Right ventricle myocardium superior (tissue), 1 donor: ENCODE data around the gene UBAC2. TPM values are rescaled to one million over a fixed set of nuclear protein-coding genes. Genes with fewer than 3 reads are reported as not detected.
A peak's percentile ranks its signal among the peaks of the same experiment; 100 is the strongest.
"Not testable (repeated sequence)": the region's sequence is repeated elsewhere in the genome, so short reads cannot be mapped to it uniquely, and the experiment has no call there.

ENCODE experiments used
- ATAC-seq: fragments of 200-7000 bp; cut with Tn5 transposase; one replicate; pipeline ENCODE4 v1.9.1; 2020; ENCODE audit warnings: mild to moderate bottlenecking; ENCODE audit not compliant: poor library complexity
- DNase-seq: peaks from one replicate; pipeline ENCODE4 v3.0.0-alpha.2; 2020
- intact Hi-C: fragments of 100-400 bp; cut with DNase I; formaldehyde crosslinking; loops from one replicate; pipeline ENCODE4 v1.11.2; 2022
- total RNA-seq: library from RNA; stranded (reverse); fragmentation: NEBNext Ultra II Directional; extraction: Animal tissue kit (Norgen Biotek cat#: 25700); gene quantifications from one replicate; pipeline ENCODE4 v1.2.1, GENCODE V29; 2021
- donor health status: DM: no; HTN: yes; CAD: no; lungs with severe emphysema.

Gene UBAC2
- total RNA-seq, 1 donor from 2014 or later: 35.4 TPM

DNA sequence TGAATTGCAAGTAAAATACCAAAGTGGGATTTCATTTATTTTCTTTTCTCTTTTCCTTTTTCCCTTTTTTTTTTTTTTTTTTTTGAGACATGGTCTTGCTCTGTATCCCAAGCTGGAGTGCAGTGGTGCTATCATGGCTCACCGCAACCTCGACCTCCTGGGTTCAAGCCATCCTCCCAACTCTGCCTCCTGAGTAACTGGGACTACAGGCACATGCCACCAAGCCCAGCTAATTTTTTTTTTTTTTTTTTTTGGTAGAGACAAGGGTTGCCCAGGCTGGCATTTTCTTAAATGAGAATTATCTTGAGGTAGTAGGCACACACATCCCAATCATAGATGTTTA, 175.1 kb downstream of the UBAC2 start:
- ATAC-seq (no peak), DNase-seq (no peak)
- intact Hi-C loops: no loop called here

DNA sequence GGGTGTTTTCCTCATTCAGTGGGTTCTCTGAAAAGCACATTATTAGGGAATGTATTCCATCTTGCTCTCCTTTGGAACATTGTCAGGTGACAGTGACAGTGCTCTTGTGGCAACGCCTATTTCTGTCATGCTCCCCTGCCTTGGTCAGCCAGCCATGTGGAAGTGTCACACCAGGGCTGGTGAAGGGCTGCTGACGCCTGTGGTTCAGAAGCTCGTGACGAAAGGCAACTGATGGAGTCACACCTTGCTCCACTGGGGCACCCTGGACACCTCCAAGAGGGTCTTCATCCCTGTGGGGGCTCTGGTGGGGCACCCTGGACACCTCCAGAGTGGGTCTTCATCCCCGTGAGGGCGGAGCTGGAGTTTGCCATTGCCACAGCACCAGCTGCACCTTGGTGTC, 175.5 kb downstream of the UBAC2 start:
- no peak for ATAC-seq
- intact Hi-C loops: no loop called here
- DNase-seq: no peak

DNA sequence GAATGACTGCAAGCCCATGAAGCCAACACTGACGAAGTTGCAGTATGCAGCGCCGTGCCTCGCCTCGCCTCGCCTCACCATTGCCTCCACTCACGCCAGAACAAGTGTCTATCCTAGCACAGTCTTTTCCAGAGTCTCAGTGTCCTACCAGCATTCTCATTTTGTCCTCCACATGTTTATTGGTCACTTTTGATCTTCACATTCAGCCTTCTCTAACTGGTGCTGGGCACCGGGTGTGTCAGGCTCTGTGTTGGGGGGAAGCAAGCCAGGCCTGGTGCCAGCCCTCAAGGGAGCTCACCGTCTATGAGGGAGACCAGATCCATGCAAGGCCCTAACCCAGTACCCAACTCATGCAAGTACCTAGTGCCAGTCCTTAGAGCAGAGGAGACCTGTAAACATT, 176.3 kb downstream of the UBAC2 start:
- no peak for ATAC-seq

DNA sequence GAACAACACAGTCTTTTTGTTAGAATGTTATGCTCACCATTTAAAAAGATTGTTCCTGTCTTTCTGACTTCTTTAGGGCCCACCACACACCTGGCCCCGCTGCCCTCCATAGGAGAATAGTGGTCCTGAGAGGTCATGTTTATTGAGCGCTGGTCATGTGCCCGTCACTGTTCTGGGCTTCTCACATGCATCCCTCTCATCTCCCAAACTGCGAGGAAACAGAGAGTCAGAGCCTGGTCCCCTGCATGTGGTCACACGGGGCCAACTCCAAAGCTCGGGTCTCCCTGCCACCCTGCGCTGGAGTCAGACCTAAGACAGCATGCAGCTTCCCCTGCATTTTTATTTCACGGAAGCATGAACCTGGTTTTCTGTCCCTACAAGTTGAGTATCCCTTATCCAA, 177.0 kb downstream of the UBAC2 start:
- intact Hi-C loops: no loop called here
- no peak for ATAC-seq

More for the DNA sequence above, 176.3 kb downstream of the UBAC2 start:
- DNase-seq: no peak
- intact Hi-C loops: no loop called here

DNA sequence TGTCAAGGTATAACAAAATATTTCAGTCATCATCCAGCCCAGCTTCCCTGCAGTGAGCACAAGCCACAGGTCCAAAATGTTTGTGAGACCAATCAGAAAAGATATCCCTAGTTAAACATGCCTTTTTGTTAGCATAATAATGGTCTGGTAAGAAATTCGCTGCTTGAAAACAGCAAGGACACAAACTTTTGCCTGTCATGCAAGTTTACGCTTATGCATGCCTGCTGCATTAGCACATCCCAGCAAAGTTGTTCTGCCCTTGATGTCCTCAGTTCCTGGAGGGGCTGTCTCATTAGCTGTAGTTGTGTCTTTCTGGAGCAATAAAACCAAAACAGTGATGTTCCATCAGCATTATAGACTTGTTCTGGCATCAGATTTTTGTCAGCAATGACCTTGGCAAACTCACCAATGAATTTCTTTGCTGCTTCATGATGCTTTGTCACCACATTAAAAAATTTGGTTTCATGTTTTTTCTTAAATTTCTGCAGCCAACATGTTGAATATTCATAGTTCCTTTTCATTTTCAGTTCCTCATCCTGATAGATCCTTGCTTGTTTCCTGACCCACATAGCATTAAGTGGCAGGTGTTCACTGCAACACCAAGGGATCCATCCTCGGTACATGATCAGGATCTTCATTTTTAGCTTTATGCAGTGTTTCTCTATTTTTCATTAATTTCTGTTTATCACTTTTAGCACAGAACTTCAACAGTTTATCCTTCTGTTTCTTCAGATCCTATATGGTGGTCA, 178.5 kb downstream of the UBAC2 start:
- intact Hi-C loops: no loop called here
- DNase-seq (no peak), ATAC-seq (no peak)

More for the DNA sequence above, 177.0 kb downstream of the UBAC2 start:
- no peak for DNase-seq

DNA sequence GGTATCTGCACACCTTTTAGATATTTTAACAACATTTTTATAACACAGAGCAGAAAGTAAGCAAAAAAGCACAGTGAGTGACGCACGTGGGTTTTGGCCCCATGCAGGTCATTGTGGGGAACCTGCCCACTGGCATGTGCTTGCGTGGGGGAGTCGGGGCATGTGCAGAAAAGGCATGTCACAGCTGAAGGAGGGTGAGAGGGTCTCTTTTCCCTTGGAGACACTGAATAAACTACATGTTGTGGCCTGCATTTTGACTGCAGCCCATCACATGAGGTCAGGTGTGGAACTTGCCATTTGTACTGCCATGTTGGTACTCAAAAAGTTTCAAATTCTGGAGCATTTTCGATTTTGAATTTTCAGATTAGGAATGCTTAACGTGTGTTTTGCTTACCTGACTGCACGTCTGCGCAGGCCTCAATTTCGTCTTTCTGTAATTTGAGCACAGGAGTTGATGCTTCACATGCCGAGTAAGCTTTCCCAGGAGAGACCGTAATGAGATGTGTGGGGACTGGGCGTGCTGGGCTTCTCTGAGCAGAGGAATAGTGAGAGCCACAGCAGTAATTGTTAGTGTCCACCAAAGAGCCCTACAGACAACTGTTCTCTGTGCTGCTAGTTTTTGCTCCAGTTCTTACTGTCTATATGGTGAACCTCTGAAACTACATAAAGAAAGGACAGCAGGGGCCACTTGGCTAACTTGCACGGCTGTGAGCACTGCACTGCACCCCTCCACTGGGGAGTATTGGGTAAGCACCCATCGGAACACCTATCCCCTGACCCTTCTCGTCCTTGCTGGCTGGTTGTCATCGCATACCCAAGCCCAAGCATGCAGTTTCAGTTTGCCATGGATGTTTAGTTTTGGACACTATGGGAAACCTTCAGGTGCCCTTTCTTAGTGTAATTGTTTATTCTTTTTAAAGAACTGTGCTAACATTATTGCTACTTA, 179.5 kb downstream of the UBAC2 start:
- intact Hi-C loops: no loop called here
- no peak for ATAC-seq
- DNase-seq: no peak

DNA sequence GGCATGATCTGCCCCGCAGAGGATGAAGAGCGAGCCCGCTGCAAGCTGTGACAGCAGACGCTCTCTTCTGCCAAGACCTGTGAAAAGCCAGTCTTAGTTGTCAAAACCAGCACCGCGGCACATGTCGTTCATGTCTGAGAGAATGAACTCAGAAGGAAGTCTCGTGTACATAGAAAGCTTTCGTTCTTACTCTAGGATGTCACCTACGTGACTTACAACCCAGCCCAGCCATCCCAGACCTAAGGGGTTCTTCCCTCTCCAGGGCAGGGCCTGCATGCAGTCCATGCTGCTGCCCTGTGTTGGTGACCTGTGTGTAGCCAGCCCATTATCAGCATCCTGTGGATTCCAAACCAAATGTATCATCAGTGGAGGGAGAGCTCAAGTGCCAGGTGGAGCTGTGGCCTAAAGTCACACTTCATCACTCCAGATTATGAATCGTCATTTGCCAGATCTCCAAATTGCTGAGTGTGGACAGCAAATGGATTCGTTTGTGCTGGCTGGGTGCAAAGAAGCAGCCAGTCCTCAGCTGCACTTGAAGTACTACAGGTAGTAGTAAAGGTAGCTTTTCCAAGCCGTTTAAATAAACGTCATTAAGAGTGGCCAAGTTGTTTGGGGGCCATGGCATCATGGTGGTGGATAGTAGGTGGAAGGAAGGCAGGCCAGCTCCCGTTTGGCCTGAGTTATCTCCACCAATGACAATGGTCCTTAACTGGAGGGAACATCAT, 180.4 kb downstream of the UBAC2 start:
- intact Hi-C loops: no loop called here
- DNase-seq: no peak
- ATAC-seq: peak; percentile 86

DNA sequence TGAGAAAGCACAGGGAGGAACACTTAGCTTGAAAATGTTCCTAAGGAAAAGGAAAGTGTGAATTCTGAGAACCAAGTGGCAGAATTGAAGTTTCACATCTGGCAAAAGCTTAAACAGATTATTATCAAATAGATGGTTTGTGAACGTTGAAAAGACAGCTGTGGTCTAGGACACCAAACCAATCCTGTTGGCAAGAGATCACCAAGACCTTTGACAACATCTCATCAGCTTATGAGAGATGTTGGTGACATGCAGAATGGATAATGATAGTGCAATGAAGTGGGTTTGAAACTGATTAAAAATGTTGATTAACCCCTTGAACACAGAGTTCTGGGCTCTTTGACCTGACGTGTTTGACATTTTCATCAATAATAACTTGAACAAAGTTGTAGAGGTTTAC, 181.1 kb downstream of the UBAC2 start:
- DNase-seq (no peak), ATAC-seq (no peak)
- intact Hi-C loops: no loop called here

DNA sequence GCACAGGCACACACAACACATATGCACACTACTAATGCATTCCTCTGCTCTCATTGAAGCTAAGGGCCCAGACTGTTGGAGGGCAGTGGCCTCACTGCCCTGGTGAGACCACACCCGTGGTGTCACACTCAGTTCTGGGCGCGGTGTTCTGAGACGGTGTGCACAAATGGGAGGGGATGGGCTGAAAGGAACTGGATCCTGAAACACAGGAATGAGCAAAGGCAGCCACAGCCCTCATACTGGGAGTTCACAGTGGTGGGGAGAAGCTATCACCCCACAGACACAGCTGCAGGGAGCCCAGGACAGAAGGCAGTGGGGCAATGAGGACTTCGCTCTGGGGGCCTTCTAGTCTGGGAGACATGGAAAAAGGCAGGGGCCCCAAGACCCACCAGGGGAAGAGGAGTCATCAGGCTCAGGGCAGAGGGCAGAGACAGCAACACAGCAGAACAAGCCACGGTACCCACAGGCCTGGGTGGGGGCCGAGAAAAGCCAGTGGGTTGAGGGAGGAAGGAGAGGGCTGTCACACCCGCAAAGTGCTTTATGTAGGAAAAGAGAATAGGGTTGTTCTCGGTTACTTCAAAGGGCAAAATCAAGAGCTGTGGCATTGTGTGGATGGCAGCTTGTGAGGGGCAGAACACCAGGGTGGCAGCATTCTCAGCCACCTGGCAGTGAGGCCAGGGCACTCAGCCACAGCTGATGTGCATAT, 181.9 kb downstream of the UBAC2 start:
- DNase-seq: no peak

DNA sequence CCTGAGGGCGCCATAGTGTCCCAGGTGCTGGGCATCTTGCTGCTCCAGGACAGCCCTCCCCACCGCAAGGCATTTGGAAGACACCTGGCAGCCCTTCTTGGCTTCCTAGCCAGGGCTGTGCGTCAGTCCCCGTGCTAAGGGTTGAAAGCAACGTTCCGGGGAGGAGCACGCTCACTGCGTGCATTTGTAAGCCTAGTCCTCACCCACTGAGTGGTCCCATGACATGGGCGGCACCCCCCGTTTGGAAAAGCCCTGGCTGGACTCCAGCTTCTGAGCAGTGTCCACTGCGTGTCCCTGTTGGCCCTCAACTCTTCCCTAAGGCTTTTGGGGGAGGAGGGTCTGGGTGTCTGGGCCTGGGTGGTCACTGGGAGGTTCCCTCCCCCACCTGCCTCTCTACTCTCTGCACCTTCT, 182.9 kb downstream of the UBAC2 start:
- ATAC-seq (no peak), DNase-seq (no peak)
- intact Hi-C loops: no loop called here

More for the DNA sequence above, 181.9 kb downstream of the UBAC2 start:
- no peak for ATAC-seq
- intact Hi-C loops: no loop called here

DNA sequence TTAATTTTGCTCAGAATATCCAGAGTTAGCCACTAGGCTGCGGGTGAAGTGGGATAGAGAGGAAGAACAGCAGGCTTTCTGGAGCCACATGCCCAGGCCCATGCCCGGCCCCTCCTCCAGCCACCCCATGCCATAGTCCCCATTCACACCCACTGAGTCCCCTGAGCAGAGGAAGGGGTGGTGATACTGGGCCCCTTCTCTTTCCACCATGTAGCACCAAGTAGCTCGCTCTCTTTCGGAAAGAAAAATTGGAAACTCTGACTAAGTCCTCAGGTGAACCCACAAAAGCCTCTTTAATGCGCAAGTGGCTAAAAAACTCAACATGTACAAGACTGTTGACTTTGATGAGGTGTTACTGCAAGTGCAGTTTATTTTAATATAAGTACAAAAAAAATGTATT, 183.3 kb downstream of the UBAC2 start:
- DNase-seq: no peak
- no peak for ATAC-seq
- intact Hi-C loops: no loop called here

DNA sequence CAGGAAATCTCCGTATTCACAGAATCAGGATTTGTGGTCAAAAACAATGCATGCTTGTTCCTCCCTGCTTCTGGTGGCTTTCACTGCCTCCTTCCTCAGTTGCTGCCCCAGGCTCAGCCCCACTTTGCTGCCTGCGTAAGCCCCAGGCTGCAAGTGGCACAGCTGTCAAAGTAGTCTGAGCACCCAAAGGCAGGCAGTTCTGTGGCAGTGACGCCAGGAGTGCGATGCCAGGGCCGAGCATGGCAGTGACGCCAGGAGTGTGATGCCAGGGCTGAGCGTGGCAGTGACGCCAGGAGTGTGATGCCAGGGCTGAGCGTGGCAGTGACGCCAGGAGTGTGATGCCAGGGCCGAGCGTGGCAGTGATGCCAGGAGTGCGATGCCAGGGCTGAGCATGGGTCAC, 183.8 kb downstream of the UBAC2 start:
- no peak for ATAC-seq
- no peak for DNase-seq
- intact Hi-C loops: no loop called here

DNA sequence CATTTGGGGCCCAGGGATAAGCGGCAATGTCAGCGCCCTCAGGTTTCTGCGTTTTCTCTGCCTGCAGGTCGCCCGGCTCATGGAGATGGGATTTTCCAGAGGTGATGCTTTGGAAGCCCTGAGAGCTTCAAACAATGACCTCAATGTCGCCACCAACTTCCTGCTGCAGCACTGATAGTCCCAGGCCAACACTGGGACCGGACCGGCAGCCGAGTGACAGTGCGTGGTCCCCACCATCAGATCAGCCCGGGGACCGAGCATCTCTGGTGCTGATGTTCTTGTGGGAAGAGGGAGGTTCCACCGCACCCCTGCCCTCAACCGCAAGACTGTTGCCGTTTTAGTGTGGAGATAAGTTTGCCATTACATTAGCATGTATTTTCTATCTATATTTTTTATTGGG, 184.5 kb downstream of the UBAC2 start:
- intact Hi-C loops: no loop called here
- no peak for DNase-seq
- no peak for ATAC-seq

DNA sequence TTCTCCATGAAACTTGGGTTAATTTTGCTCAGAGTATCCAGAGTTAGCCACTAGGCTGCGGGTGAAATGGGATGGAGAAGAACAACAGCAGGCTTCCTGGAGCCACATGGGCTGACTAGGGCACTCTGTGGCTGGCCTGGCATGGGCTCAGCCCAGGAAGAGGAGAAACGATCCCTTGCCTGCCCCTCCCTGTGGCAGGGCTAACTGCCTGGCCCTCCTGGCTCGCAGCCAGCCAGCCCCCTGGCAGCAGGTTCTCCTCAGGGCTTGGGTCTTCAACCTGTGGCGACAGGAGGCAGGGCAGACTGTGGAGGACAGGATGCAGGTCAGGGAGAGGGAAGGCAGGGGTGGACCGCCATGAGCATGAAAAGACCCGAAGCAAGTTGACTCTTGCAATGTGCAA, 185.3 kb downstream of the UBAC2 start:
- intact Hi-C loops: no loop called here
- ATAC-seq (no peak), DNase-seq (no peak)

DNA sequence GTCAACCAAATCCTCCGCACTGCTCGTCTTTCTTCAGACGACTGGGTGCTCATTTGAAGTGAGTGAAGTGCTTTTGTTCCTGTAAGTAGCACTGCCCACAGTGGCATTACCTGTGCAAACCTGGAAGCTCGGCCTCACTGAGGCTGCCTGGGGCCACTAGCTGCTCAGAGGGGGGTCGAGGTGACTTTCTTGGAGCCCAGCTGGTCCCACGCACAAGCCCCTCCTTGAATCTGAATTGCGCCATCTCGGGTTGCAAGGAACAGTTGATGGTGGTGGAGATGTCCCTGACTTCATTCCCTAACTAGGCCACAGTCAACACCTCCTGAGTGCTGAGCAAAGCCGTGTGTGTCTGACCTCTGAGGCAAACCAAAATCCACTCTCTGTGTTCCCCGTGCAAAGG, 185.8 kb downstream of the UBAC2 start:
- intact Hi-C loops: no loop called here
- no peak for ATAC-seq
- no peak for DNase-seq

DNA sequence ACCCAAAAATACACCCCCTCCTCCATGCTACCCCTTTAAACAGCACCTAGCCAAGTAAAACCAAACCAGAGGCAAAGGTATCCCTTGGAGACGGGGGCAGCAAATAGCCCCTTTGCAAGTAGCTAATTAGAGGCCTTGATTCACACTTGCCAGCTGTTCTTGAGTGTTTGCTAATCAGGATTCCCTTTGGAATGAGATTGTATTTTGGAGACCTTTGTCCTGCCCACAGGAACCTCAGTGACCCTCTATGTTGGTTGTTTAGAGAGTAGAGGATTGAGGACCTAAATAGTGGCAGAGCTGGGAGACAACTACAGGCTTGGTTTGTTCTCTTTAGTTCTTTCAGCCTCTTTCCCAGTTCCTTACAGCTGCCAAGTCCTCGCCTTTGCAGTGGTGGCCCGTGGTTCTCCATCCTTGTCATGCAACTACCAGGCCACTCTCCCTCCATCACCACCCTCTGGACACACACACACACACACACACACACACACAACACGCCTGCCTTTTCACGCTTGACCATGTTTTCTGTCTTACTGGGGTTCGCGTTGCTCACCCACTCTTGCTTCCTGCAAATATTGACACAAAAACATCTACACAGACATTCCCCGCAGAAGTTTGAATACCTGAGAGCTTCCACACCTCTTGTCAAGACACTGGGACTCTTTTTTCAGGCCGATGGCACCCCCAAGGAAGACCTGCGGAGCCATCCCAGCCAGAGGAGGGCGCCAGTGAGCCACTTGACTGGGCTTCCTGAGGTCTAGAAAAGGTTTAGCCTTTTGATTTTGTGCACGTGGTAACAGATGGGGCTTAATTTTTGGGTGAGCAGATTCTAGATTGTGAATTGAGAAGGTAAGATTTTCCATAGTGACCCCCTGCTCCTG, 186.5 kb downstream of the UBAC2 start:
- ATAC-seq: no peak
- intact Hi-C loops: no loop called here
- DNase-seq: peak; percentile 75

DNA sequence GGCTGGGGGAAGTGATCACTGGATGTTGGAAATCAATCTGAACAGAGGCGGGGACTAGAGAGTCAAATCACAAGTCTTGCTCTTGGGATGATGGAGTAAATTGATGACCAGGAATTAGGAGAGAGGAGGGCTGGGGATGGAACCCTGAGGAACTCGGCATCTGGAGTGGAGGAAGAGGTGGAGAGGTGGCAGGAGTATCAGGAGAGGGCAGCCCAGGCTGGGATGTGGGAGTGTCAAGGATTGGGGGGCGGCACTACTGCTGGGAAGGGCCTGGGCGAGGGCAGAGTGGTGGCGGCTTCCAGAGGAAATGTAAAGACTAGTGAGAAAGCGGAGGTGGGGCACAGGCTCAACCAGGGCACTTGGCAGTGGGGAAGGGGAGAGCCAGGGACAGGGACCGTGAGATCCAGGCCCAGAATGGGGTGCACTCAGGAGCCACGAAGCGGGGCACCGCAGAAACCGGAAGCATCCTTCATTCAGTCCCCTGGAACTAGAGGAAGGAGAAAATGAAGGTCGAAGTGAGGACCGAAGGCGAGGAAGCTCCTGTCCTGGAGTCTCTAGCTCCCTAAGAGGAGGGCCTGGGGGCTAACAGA, 187.8 kb downstream of the UBAC2 start:
- intact Hi-C loops: no loop called here
- no peak for DNase-seq
- ATAC-seq: no peak

DNA sequence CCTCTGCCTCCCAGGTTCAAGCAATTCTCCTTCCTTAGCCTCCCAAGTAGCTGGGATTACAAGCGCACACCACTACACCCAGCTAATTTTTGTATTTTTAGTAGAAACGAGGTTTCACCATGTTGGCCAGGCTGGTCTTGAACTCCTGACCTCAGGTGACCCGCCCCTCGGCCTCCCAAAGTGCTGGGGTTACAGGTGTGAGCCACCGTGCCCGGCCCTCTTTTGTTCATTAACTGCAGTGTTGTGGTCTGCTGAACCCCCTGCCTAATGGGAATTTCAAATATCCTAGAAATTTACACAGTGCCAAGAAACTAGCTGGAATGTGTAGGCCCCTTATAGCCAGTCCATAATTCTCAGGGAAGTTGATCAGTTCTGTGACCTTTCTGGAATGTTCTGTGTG, 188.4 kb downstream of the UBAC2 start:
- ATAC-seq, DNase-seq, intact Hi-C loops: not testable (repeated sequence)
